A549 (cell line): ENCODE data around the gene SUB1. TPM values are rescaled to one million over a fixed set of nuclear protein-coding genes. Genes with fewer than 3 reads are reported as not detected.
A peak's percentile ranks its signal among the peaks of the same experiment; 100 is the strongest.

ENCODE experiments used
- ATAC-seq, 2 experiments: fragments of 200-7000 bp in 1 of 2; fragments of >200 bp in 1 of 2; cut with Nextera tagmentation in 1 of 2; cut with Tn5 transposase in 1 of 2; 3 replicates each; pipeline versions ENCODE4 v1.8.0 to v1.9.1; 2018 to 2020; ENCODE audit warnings: mild to moderate bottlenecking in 1 of 2, moderate library complexity in 1 of 2
- CTCF ChIA-PET: fragments of 300-600 bp; sonication (Branson Sonifier 250); formaldehyde crosslinking; extraction: SDS; loops from one replicate; lab custom pipeline; 2021; ENCODE audit warnings: antibody characterized with exemption, inconsistent platforms; lab: Yijun Ruan, JAX
- POLR2A ChIA-PET: fragments of 350-600 bp; formaldehyde crosslinking; extraction: SDS; loops from one replicate; lab custom pipeline; 2021; ENCODE audit warnings: antibody characterized with exemption, inconsistent platforms; lab: Yijun Ruan, JAX
- DNase-seq, 2 experiments: peaks; one replicate each; pipeline versions ENCODE4 v3.0.0 to v3.0.0-alpha.2; 2011 to 2016; ENCODE audit warnings: low read depth in 1 of 2, low spot score in 1 of 2
- FAIRE-seq: peaks from 2 replicates; lab custom pipeline; 2011; peaks lifted over from hg19 to GRCh38; lab: Jason Lieb, UNC
- H3K27ac ChIP-seq, 2 experiments: fragments of >200 bp; sonication (Bioruptor Twin); formaldehyde crosslinking; 3 replicates each; pipeline ENCODE4 v1.5.1; 2016 to 2017
- H3K4me1 ChIP-seq: fragments of >200 bp; sonication (Bioruptor Twin); formaldehyde crosslinking; 3 replicates; pipeline ENCODE4 v1.6.1; 2016
- H3K4me2 ChIP-seq: fragments of >200 bp; sonication (Bioruptor Twin); formaldehyde crosslinking; 3 replicates; pipeline ENCODE4 v1.6.1; 2016
- H3K4me3 ChIP-seq: fragments of >200 bp; sonication (Bioruptor Twin); formaldehyde crosslinking; 3 replicates; pipeline ENCODE4 v1.5.1; 2016
- H3K9me3 ChIP-seq: fragments of >200 bp; sonication (Bioruptor Twin); formaldehyde crosslinking; 3 replicates; pipeline ENCODE4 v1.6.1; 2016
- CBX8 ChIP-seq: fragments of 200-600 bp; sonication (generic); IDR thresholded peaks from 2 replicates; pipeline ENCODE4 v1.6.1; 2016
- CEBPB ChIP-seq, 2 experiments: fragments of >200 bp in 1 of 2; sonication (Bioruptor Twin) in 1 of 2; formaldehyde crosslinking in 1 of 2; IDR thresholded peaks; 2 replicates each; pipeline ENCODE4 v1.6.1; 2012 to 2016
- FOSL2 ChIP-seq, 2 experiments: fragments of 450-650 bp in 1 of 2; fragments of >200 bp in 1 of 2; sonication (Bioruptor Twin) in 1 of 2; formaldehyde crosslinking; IDR thresholded peaks; 2 replicates each; pipeline versions ENCODE4 v1.5.0 to v1.6.1; 2016 to 2020; ENCODE audit warnings: mild to moderate bottlenecking in 1 of 2, moderate library complexity in 1 of 2
- GATA3 ChIP-seq: IDR thresholded peaks from 2 replicates; pipeline ENCODE4 v1.6.1; 2012; ENCODE audit warnings: borderline replicate concordance
- HDAC2 ChIP-seq: fragments of 200-600 bp; sonication (generic); IDR thresholded peaks from 2 replicates; pipeline ENCODE4 v1.6.1; 2016
- HOXA7 ChIP-seq: fragments of 250-450 bp; sonication (Bioruptor Pico); IDR thresholded peaks from 2 replicates; pipeline ENCODE4 v1.5.0; 2020; ENCODE audit warnings: mild to moderate bottlenecking, moderate library complexity
- HOXB13 ChIP-seq: fragments of 250-450 bp; sonication (Bioruptor Pico); IDR thresholded peaks from 2 replicates; pipeline ENCODE4 v1.5.0; 2020; ENCODE audit warnings: low read depth, mild to moderate bottlenecking, moderate library complexity
- HOXB5 ChIP-seq: fragments of 250-450 bp; sonication (Bioruptor Pico); IDR thresholded peaks from 2 replicates; pipeline ENCODE4 v1.5.0; 2020; ENCODE audit warnings: mild to moderate bottlenecking, moderate library complexity
- KDM5A ChIP-seq: fragments of 200-600 bp; sonication (generic); IDR thresholded peaks from 2 replicates; pipeline ENCODE4 v1.6.1; 2016; ENCODE audit warnings: antibody characterized with exemption, mild to moderate bottlenecking
- MAFK ChIP-seq: fragments of 450-650 bp; IDR thresholded peaks from 2 replicates; pipeline ENCODE4 v1.6.1; 2014; ENCODE audit not compliant: partially characterized antibody
- MAZ ChIP-seq: fragments of 150-350 bp; IDR thresholded peaks from 2 replicates; pipeline ENCODE4 v1.6.1; 2014; ENCODE audit warnings: antibody characterized with exemption, low read depth, low read length, borderline replicate concordance
- MYC ChIP-seq: IDR thresholded peaks from 2 replicates; pipeline ENCODE4 v1.6.1; 2012; ENCODE audit warnings: mild to moderate bottlenecking, inconsistent platforms, low read length, improper control_type of control experiment, borderline replicate concordance
- NPAS2 ChIP-seq: fragments of 250-450 bp; sonication (Bioruptor Pico); IDR thresholded peaks from 2 replicates; pipeline ENCODE4 v1.8.0; 2022; ENCODE audit warnings: mild to moderate bottlenecking, moderate library complexity, borderline replicate concordance
- PHF8 ChIP-seq: fragments of 200-600 bp; sonication (generic); IDR thresholded peaks from 2 replicates; pipeline ENCODE4 v1.6.1; 2016; ENCODE audit warnings: low read depth, mild to moderate bottlenecking, antibody characterized with exemption, moderate library complexity, borderline replicate concordance
- RAD21 ChIP-seq, 2 experiments: fragments of >200 bp in 1 of 2; sonication (Bioruptor Twin) in 1 of 2; formaldehyde crosslinking in 1 of 2; IDR thresholded peaks in 1 of 2; conservative IDR thresholded peaks in 1 of 2; 2 replicates in 1 of 2; 3 replicates in 1 of 2; pipeline ENCODE4 v1.6.1; 2012 to 2018; ENCODE audit warnings: inconsistent platforms in 1 of 2
- RARB ChIP-seq: fragments of 250-450 bp; sonication (Bioruptor Pico); IDR thresholded peaks from 2 replicates; pipeline ENCODE4 v1.8.0; 2021; ENCODE audit warnings: mild to moderate bottlenecking, moderate library complexity
- RNF2 ChIP-seq: fragments of 200-600 bp; sonication (generic); IDR thresholded peaks from 2 replicates; pipeline ENCODE4 v1.6.1; 2016; ENCODE audit warnings: low read depth, mild to moderate bottlenecking, antibody characterized with exemption, moderate library complexity, borderline replicate concordance
- ZFP36 ChIP-seq: fragments of 450-650 bp; IDR thresholded peaks from 2 replicates; pipeline ENCODE4 v1.6.1; 2014; ENCODE audit warnings: borderline replicate concordance; ENCODE audit not compliant: partially characterized antibody
- ZNF302 ChIP-seq: fragments of 250-450 bp; sonication (Bioruptor Pico); IDR thresholded peaks from 2 replicates; pipeline ENCODE4 v1.9.0; 2021; ENCODE audit warnings: inconsistent platforms, mild to moderate bottlenecking, moderate library complexity
- ZSCAN20 ChIP-seq: fragments of 250-450 bp; sonication (Bioruptor Pico); IDR thresholded peaks from 2 replicates; pipeline ENCODE4 v1.8.0; 2022; ENCODE audit warnings: mild to moderate bottlenecking, moderate library complexity
- WGBS: methylation state at CpG from one replicate; pipeline ENCODE4 v1.1.6; 2017; ENCODE audit errors: missing lambda C conversion rate; 5-methylcytosine and 5-hydroxymethylcytosine counted together
- polyA plus RNA-seq, 4 experiments: library from polyadenylated mRNA; depleted of rRNA in 3 of 4; stranded (reverse); fragments of >200 nt; fragmentation: RNase III in 1 of 4; extraction: RNeasy Plus Mini Kit Qiagen cat#74134 plus additional on column Dnase treatment in 1 of 4; gene quantifications; 2 replicates in 3 of 4; 3 replicates in 1 of 4; pipeline ENCODE4 v1.2.3, GENCODE V29; 2011 to 2017
- TF ChIP-seq, protein P1 (sequence below): IDR thresholded peaks from 2 replicates; pipeline ENCODE4 v1.6.1; 2012
- TF ChIP-seq, protein P2 (sequence below): fragments of 200-600 bp; sonication (generic); IDR thresholded peaks from 2 replicates; pipeline ENCODE4 v1.6.1; 2016; ENCODE audit warnings: antibody characterized with exemption, mild to moderate bottlenecking, moderate library complexity
- TF ChIP-seq, protein P3 (sequence below): fragments of >200 bp; sonication (Bioruptor Twin); formaldehyde crosslinking; IDR thresholded peaks from 2 replicates; pipeline ENCODE4 v1.6.1; 2016
- TF ChIP-seq, protein P4 (sequence below): fragments of 450-650 bp; IDR thresholded peaks from 2 replicates; pipeline ENCODE4 v1.6.1; 2014; ENCODE audit warnings: antibody characterized with exemption

Gene SUB1
- polyA plus RNA-seq, 2 of the 4 experiments (the other 2 are of a cell fraction), result 190 to 450 TPM

DNA sequence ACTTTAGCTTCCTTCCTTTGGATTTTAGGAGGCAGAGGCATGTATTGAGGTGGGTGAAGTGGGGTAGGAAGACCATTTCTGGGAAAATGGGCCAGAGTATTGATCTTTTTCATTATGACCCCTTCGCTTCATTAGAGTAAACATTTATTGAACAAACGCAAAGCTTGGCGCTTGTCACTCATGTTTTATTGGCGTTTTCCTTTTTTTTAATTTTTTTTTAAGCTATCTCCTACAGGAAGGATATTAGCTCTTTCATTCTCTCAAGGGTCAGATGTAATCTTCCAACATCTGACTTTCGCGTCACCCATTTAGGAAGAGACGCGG lies 273 bp upstream of the SUB1 start:
- DNase-seq (no peak), ATAC-seq (no peak), FAIRE-seq (no peak)
- Histone ChIP-seq H3K4me3 (peak overlapping the region; percentile 85), H3K27ac (peak overlapping the region; percentile 92 to 96), H3K4me1 (peaks cover 24% of the 10 kb centered on the region), H3K9me3 (no peaks in the 10 kb centered on the region), H3K4me2 (peak overlapping the region; percentile 87)
- POLR2A ChIA-PET, result interaction anchor here (0.7 to 1.3 kb wide), 3 partner anchors 20 to 95 kb away, joined by 3 to 7 read pairs (median 4); no protein-coding TSS in a partner anchor
- 6% methylated on average over 8 of the region's 8 CpGs for WGBS
- TF ChIP-seq HOXA7 (CRISPR knock-in tag), result peak; percentile 70; the same call in 1 of the 2 replicates
- no peak for TF ChIP-seq CBX8
- no peak for TF ChIP-seq KDM5A
- CTCF ChIA-PET, result interaction anchor here (0.9 to 3.1 kb wide), 5 partner anchors 11 to 228 kb away, joined by 3 to 13 read pairs (median 4); no protein-coding TSS in a partner anchor

DNA sequence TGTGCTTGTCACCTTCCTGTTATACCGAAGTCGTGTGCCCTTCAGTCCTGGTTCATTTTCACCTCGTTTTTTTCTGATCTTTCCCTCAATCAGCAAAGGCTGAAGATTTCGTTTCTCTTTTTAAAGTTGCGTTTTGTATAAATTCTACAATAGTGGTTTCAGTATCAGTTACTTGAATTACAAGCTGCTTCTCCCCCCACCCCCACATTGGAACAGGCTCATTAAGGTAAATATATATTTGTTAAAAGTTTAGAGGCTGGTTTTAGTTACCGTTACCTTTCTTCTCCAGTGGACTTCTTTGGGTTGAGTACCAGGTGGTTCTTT lies 881 bp downstream of the SUB1 start:
- ChIA-PET CTCF (interaction anchor here (0.6 to 1.5 kb wide), 5 partner anchors 62 to 354 kb away, joined by 3 to 12 read pairs (median 4); no protein-coding TSS in a partner anchor), POLR2A (no interaction called here)
- Histone ChIP-seq H3K27ac (peak overlapping the region; percentile 92 to 96), H3K4me2 (peak overlapping the region; percentile 87), H3K4me3 (peak overlapping the region; percentile 85), H3K9me3 (no peaks in the 10 kb centered on the region), H3K4me1 (peaks cover 24% of the 10 kb centered on the region)
- no peak for DNase-seq
- FAIRE-seq, result no peak
- no peak for TF ChIP-seq ZFP36
- TF ChIP-seq ZNF302 (CRISPR knock-in tag), result no peak
- TF ChIP-seq HOXB13 (CRISPR knock-in tag), result no peak
- no peak for TF ChIP-seq RNF2
- TF ChIP-seq, protein P1, sequence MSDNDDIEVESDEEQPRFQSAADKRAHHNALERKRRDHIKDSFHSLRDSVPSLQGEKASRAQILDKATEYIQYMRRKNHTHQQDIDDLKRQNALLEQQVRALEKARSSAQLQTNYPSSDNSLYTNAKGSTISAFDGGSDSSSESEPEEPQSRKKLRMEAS, result no peak
- no peak for ATAC-seq
- WGBS, result 1% methylated on average over 6 of the region's 6 CpGs

DNA sequence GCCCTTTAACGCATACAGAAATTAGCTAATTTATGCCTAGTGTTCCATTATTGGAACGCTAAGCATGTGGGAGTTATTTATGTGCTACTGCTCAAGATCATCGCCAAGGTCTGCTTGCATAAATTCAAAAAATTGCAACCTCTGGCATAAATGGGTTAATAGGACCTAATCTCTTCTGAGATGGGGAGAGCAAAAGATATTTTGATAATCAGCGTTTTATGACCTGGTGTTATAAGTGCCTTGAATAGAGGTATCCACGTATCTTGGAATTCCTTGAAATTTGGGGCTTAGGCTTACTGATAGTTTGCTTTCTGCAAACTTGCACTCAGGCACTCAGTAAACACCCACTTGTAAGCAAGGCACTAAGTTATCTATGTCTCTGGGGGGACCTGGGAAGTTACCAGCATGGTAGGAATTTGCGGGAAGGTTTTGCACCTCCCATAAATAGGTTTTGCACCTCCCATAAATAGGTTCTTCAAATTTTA lies 1.8 kb downstream of the SUB1 start:
- TF ChIP-seq MAFK (peak; percentile 45), MYC (no peak)
- Histone ChIP-seq H3K27ac (no peak overlapping the region), H3K4me2 (peak overlapping the region; percentile 87), H3K4me1 (peaks cover 24% of the 10 kb centered on the region), H3K9me3 (no peaks in the 10 kb centered on the region), H3K4me3 (peak overlapping the region; percentile 85)
- CTCF ChIA-PET, result interaction anchor here (1.1 to 7.2 kb wide), 5 partner anchors 63 to 354 kb away, joined by 3 to 135 read pairs (median 9); no protein-coding TSS in a partner anchor
- DNase-seq, result no peak
- POLR2A ChIA-PET, result no interaction called here
- WGBS, result 85% methylated on average over 6 of the region's 6 CpGs
- no peak for ATAC-seq
- no peak for FAIRE-seq

DNA sequence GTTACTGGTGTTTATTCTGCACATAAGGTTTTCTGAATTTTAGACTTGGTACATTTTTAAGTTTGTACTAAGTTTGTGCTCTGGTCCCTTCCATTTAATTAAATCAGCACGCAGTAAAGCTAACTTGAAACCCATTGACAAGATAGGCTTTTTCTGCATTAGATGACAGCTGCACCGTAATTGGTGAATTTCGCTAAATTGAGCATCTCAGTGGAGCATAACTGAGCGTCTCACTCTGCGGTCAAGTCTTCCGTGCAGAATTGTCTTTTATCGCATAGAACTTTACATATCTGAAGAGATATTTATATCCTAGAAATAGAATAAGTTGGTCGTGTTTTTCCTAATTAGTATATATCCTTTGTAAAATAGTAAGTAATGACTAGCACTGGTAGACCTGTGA lies 4.1 kb downstream of the SUB1 start:
- H3K4me3 ChIP-seq, result no peak overlapping the region
- H3K4me1 ChIP-seq, result peaks cover 12% of the 10 kb centered on the region
- ATAC-seq (no peak), DNase-seq (no peak), FAIRE-seq (no peak)
- no peak overlapping the region for H3K27ac ChIP-seq
- no peak overlapping the region for H3K4me2 ChIP-seq
- ChIA-PET CTCF (interaction anchor here (0.6 to 7.2 kb wide), 41 partner anchors 8 to 838 kb away, joined by 3 to 135 read pairs (median 7); no protein-coding TSS in a partner anchor), POLR2A (interaction anchor here (1.1 to 2.5 kb wide), 4 partner anchors 58 to 145 kb away, joined by 3 to 9 read pairs (median 6); partner anchors contain the start of gene ZFR)
- H3K9me3 ChIP-seq, result no peaks in the 10 kb centered on the region
- TF ChIP-seq CEBPB (IDR thresholded peaks at IDR 0.05) (no peak), GATA3 (no peak), MAZ (no peak), FOSL2 (IDR thresholded peaks at IDR 0.05) (no peak), FOSL2 (CRISPR knock-in tag; IDR thresholded peaks at IDR 0.05) (no peak), RARB (CRISPR knock-in tag) (no peak), PHF8 (no peak), NPAS2 (CRISPR knock-in tag) (no peak), RAD21 (conservative IDR thresholded peaks at IDR 0.05 in 1 of 2, IDR thresholded peaks at IDR 0.05 in 1 of 2) (no peak), HDAC2 (no peak), MAFK (no peak), ZSCAN20 (no peak), KDM5A (no peak), MYC (no peak), HOXB13 (CRISPR knock-in tag) (no peak), HOXB5 (no peak), CBX8 (no peak)
- TF ChIP-seq, protein P2, sequence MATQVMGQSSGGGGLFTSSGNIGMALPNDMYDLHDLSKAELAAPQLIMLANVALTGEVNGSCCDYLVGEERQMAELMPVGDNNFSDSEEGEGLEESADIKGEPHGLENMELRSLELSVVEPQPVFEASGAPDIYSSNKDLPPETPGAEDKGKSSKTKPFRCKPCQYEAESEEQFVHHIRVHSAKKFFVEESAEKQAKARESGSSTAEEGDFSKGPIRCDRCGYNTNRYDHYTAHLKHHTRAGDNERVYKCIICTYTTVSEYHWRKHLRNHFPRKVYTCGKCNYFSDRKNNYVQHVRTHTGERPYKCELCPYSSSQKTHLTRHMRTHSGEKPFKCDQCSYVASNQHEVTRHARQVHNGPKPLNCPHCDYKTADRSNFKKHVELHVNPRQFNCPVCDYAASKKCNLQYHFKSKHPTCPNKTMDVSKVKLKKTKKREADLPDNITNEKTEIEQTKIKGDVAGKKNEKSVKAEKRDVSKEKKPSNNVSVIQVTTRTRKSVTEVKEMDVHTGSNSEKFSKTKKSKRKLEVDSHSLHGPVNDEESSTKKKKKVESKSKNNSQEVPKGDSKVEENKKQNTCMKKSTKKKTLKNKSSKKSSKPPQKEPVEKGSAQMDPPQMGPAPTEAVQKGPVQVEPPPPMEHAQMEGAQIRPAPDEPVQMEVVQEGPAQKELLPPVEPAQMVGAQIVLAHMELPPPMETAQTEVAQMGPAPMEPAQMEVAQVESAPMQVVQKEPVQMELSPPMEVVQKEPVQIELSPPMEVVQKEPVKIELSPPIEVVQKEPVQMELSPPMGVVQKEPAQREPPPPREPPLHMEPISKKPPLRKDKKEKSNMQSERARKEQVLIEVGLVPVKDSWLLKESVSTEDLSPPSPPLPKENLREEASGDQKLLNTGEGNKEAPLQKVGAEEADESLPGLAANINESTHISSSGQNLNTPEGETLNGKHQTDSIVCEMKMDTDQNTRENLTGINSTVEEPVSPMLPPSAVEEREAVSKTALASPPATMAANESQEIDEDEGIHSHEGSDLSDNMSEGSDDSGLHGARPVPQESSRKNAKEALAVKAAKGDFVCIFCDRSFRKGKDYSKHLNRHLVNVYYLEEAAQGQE, result no peak
- TF ChIP-seq, protein P3, sequence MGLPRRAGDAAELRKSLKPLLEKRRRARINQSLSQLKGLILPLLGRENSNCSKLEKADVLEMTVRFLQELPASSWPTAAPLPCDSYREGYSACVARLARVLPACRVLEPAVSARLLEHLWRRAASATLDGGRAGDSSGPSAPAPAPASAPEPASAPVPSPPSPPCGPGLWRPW, result no peak
- TF ChIP-seq, protein P4, sequence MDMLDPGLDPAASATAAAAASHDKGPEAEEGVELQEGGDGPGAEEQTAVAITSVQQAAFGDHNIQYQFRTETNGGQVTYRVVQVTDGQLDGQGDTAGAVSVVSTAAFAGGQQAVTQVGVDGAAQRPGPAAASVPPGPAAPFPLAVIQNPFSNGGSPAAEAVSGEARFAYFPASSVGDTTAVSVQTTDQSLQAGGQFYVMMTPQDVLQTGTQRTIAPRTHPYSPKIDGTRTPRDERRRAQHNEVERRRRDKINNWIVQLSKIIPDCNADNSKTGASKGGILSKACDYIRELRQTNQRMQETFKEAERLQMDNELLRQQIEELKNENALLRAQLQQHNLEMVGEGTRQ, result no peak
- TF ChIP-seq, protein P1, result no peak
- 91% methylated on average over 8 of the region's 8 CpGs for WGBS
